ENCODE measurements around the gene DBT. TPM values are rescaled to one million over a fixed set of nuclear protein-coding genes. Genes with fewer than 3 reads are reported as not detected.

Gene DBT
- total RNA-seq, 2 donors from 2014 or later: 5.2 to 6.3 TPM

DNA sequence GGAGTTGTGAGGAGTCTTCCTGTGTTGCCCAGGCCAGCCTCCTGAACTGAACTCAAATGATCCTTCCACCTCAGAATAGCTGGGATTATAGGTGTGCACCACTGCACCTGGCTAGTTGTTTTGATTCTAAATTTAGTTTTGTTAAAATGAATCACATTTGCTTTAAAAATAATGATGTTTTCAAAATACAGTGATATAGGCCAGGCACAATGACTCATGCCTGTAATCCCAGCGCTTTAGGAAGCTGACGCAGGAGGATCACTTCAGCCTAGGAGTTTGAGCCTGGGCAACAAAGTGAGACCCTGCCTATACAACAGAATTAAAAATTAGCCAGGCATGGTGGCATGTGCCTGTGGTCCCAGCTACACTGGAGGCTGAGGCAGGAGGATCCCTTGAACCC lies 40.7 kb upstream of the DBT start:
- ATAC-seq (no peak), DNase-seq (no peak)
- no peaks in the 10 kb centered on the region for H3K27me3 ChIP-seq
- no peaks in the 10 kb centered on the region for H3K9me3 ChIP-seq
- H3K4me3 ChIP-seq: no peak overlapping the region
- H3K4me1 ChIP-seq: no peaks in the 10 kb centered on the region
- TF ChIP-seq POLR2A (IDR thresholded peaks at IDR 0.05): no peak
- TF ChIP-seq, protein P1, sequence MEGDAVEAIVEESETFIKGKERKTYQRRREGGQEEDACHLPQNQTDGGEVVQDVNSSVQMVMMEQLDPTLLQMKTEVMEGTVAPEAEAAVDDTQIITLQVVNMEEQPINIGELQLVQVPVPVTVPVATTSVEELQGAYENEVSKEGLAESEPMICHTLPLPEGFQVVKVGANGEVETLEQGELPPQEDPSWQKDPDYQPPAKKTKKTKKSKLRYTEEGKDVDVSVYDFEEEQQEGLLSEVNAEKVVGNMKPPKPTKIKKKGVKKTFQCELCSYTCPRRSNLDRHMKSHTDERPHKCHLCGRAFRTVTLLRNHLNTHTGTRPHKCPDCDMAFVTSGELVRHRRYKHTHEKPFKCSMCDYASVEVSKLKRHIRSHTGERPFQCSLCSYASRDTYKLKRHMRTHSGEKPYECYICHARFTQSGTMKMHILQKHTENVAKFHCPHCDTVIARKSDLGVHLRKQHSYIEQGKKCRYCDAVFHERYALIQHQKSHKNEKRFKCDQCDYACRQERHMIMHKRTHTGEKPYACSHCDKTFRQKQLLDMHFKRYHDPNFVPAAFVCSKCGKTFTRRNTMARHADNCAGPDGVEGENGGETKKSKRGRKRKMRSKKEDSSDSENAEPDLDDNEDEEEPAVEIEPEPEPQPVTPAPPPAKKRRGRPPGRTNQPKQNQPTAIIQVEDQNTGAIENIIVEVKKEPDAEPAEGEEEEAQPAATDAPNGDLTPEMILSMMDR (IDR thresholded peaks at IDR 0.05): no peak
- H3K36me3 ChIP-seq (replicated peaks in 1 of 2; ENCODE audit: insufficient read depth in 1 of 2, low read depth in 2 of 2): peaks cover 10 to 17% of the 10 kb centered on the region in 2 donors
- 95 to 100% methylated on average over 2 of the region's 2 CpGs for WGBS, 2 donors
- no peak overlapping the region for H3K27ac ChIP-seq
- intact Hi-C loops (cut with DNase I): no loop called here

DNA sequence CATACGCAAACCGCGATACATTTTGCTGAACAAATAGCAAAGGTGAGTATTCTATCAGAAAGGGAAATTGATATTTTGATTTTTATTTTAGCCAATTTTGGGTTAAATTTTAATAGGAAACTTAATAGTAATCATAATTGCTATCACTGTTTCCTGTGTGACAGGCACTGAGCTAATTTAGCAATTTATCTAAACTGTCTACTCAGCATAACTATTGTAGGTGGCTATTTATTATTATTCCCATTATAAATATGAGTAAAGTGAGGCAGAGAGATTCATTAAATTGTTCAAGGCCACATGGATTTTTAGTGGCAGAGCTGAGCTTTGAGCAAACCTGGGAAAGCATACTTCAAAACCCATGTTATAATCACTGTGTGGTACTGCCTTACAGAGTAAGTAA lies 37.5 kb upstream of the DBT start:
- ATAC-seq (no peak), DNase-seq (no peak)
- no peaks in the 10 kb centered on the region for H3K4me1 ChIP-seq
- TF ChIP-seq, protein P1 (IDR thresholded peaks at IDR 0.05): no peak
- no peak for TF ChIP-seq POLR2A (IDR thresholded peaks at IDR 0.05)
- no peak overlapping the region for H3K4me3 ChIP-seq
- H3K27ac ChIP-seq: no peak overlapping the region
- H3K27me3 ChIP-seq: no peaks in the 10 kb centered on the region
- no peaks in the 10 kb centered on the region for H3K9me3 ChIP-seq
- peaks cover 10 to 23% of the 10 kb centered on the region in 2 donors for H3K36me3 ChIP-seq (replicated peaks in 1 of 2; ENCODE audit: insufficient read depth in 1 of 2, low read depth in 2 of 2)
- WGBS, 2 donors: 96 to 97% methylated on average over 3 of the region's 3 CpGs
- intact Hi-C loops (cut with DNase I): no loop called here

DNA sequence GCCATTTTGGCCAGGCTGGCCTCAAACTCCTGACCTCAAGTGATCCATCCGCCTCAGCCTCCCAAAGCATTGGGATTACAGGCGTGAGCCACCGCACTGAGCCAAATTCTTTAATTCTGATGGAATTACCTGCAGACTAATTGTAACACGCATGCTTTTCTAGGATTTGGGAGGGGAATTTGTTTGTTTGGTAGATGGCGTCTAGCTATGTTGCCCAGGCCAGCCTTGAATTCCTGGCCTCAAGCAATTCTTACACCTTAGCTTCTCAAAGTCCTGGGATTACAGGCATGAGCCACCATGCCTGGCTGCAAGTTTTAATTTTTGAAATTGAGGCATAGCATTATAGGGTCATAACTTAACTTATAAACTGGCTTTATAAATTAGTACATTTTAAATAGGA lies 35.0 kb upstream of the DBT start:
- H3K36me3 ChIP-seq (replicated peaks in 1 of 2; ENCODE audit: insufficient read depth in 1 of 2, low read depth in 2 of 2): peaks cover 4 to 18% of the 10 kb centered on the region in 2 donors
- intact Hi-C loops (cut with DNase I): no loop called here
- 93 to 98% methylated on average over 5 of the region's 5 CpGs for WGBS, 2 donors

DNA sequence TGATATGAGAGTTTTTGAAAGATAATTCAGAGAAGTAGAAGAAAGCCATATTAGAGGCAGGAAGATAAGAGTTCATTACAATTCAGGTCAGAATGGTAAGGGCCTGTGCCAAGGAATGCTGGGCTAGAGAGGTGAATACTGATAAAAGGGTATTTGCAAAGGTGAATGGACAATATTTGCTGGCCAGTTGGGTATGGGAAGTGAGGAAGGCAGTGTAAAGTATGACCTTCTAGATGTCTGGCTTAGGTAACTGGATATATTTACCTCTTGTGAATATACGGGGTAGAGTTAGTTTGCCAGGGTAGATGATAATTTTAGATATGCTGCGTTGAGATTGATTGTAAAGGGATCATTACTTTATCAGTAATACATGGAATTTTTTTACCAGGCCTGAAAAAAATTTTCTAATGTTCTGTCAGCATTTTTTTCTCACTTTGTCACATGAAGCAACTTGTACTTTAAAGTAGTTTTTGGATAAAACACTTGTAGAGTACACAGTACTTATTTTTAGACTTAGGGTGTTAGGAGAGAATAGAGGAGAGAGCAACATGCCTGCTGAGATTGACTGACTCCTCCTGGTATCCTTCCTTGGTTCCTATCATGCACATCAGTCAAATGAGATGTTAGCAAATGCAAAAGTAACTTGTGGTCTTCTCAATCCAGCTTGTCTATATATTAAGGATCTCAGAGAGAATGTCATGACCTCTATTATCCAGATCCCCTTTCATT lies 30.5 kb upstream of the DBT start:
- intact Hi-C loops (cut with DNase I): loop anchor here (10.0 kb wide), 1 partner anchor 145 kb away; the partner anchor contains the start of genes SASS6 and TRMT13
- peaks cover 7% of the 10 kb centered on the region for H3K4me1 ChIP-seq

More for the DNA sequence above, 35.0 kb upstream of the DBT start:
- Histone ChIP-seq H3K4me3 (no peak overlapping the region), H3K4me1 (peaks cover 1% of the 10 kb centered on the region), H3K27me3 (no peaks in the 10 kb centered on the region), H3K27ac (no peak overlapping the region), H3K9me3 (no peaks in the 10 kb centered on the region)
- TF ChIP-seq, protein P1 (IDR thresholded peaks at IDR 0.05): no peak
- no peak for TF ChIP-seq POLR2A (IDR thresholded peaks at IDR 0.05)
- DNase-seq: no peak
- no peak for ATAC-seq

More for the DNA sequence above, 30.5 kb upstream of the DBT start:
- WGBS, 2 donors: 30 to 62% methylated on average over 2 of the region's 2 CpGs
- no peaks in the 10 kb centered on the region for H3K9me3 ChIP-seq
- peaks cover 12 to 28% of the 10 kb centered on the region in 2 donors for H3K36me3 ChIP-seq (replicated peaks in 1 of 2; ENCODE audit: insufficient read depth in 1 of 2, low read depth in 2 of 2)
- H3K27me3 ChIP-seq: no peaks in the 10 kb centered on the region
- no peak overlapping the region for H3K27ac ChIP-seq
- ATAC-seq: peak; percentile 48
- TF ChIP-seq POLR2A (IDR thresholded peaks at IDR 0.05): no peak
- TF ChIP-seq, protein P1 (IDR thresholded peaks at IDR 0.05): no peak
- DNase-seq: peak in 2 of 4 donors; percentile 18 to 31
- no peak overlapping the region for H3K4me3 ChIP-seq

Data from body of pancreas (tissue), 4 donors.